ENCODE measurements around the gene BACH2.

The BACH2 gene

GRCh38 chr6:90044833-90045381 lies 251.7 kb downstream of the BACH2 start:
- H3F3A ChIP-seq (ENCODE audit: insufficient read depth): no peaks in the 10 kb centered on the region
- no peaks in the 10 kb centered on the region for H4K20me1 ChIP-seq (ENCODE audit: low read depth, low read length)
- H3K27ac ChIP-seq (ENCODE audit: low read depth, low read length): no peak overlapping the region
- TF ChIP-seq CTCF (IDR thresholded peaks at IDR 0.05; ENCODE audit: insufficient read depth, low read length, poor library complexity, severe bottlenecking): no peak
- TF ChIP-seq EZH2phosphoT487 (conservative IDR thresholded peaks at IDR 0.05; ENCODE audit: low read length): no peak
- no peaks in the 10 kb centered on the region for H3K36me3 ChIP-seq (ENCODE audit: low read length)
- H3K4me3 ChIP-seq (ENCODE audit: insufficient read depth, low read length, poor library complexity, severe bottlenecking): no peak overlapping the region
- H3K9me2 ChIP-seq (replicated peaks; ENCODE audit: insufficient read depth, low read length): no peaks in the 10 kb centered on the region
- no peaks in the 10 kb centered on the region for H3K27me3 ChIP-seq (ENCODE audit: low read length)
- no peaks in the 10 kb centered on the region for H3K9me3 ChIP-seq (ENCODE audit: insufficient read depth, low read length)
- H3K4me2 ChIP-seq (ENCODE audit: low read depth, low read length, poor library complexity, severe bottlenecking): no peak overlapping the region
- no peaks in the 10 kb centered on the region for H3K79me2 ChIP-seq (ENCODE audit: insufficient read depth, low read length)
- no peak overlapping the region for H3K9ac ChIP-seq (ENCODE audit: low read length)
- no peak overlapping the region for H2AFZ ChIP-seq (ENCODE audit: low read depth, low read length, severe bottlenecking)

GRCh38 chr6:90044182-90044832 lies 252.3 kb downstream of the BACH2 start:
- H3K9me2 ChIP-seq (replicated peaks; ENCODE audit: insufficient read depth, low read length): no peaks in the 10 kb centered on the region
- no peaks in the 10 kb centered on the region for H3K79me2 ChIP-seq (ENCODE audit: insufficient read depth, low read length)
- H3K36me3 ChIP-seq (ENCODE audit: low read length): no peaks in the 10 kb centered on the region
- no peaks in the 10 kb centered on the region for H4K20me1 ChIP-seq (ENCODE audit: low read depth, low read length)
- H3K27me3 ChIP-seq (ENCODE audit: low read length): no peaks in the 10 kb centered on the region
- H3F3A ChIP-seq (ENCODE audit: insufficient read depth): no peaks in the 10 kb centered on the region
- TF ChIP-seq EZH2phosphoT487 (conservative IDR thresholded peaks at IDR 0.05; ENCODE audit: low read length): no peak
- H2AFZ ChIP-seq (ENCODE audit: low read depth, low read length, severe bottlenecking): no peak overlapping the region
- H3K9ac ChIP-seq (ENCODE audit: low read length): no peak overlapping the region
- H3K27ac ChIP-seq (ENCODE audit: low read depth, low read length): no peak overlapping the region
- H3K4me2 ChIP-seq (ENCODE audit: low read depth, low read length, poor library complexity, severe bottlenecking): no peak overlapping the region
- H3K4me3 ChIP-seq (ENCODE audit: insufficient read depth, low read length, poor library complexity, severe bottlenecking): no peak overlapping the region
- no peaks in the 10 kb centered on the region for H3K9me3 ChIP-seq (ENCODE audit: insufficient read depth, low read length)

GRCh38 chr6:90040931-90041330 lies 255.7 kb downstream of the BACH2 start:
- Histone ChIP-seq H3K27ac (ENCODE audit: low read depth, low read length) (no peak overlapping the region), H3K4me3 (ENCODE audit: insufficient read depth, low read length, poor library complexity, severe bottlenecking) (no peak overlapping the region), H3K9me3 (ENCODE audit: insufficient read depth, low read length) (no peaks in the 10 kb centered on the region), H3K79me2 (ENCODE audit: insufficient read depth, low read length) (no peaks in the 10 kb centered on the region), H3K9ac (ENCODE audit: low read length) (no peak overlapping the region), H3F3A (ENCODE audit: insufficient read depth) (no peaks in the 10 kb centered on the region), H3K36me3 (ENCODE audit: low read length) (no peaks in the 10 kb centered on the region; the same call in 1 of the 2 replicates), H3K27me3 (ENCODE audit: low read length) (no peaks in the 10 kb centered on the region), H3K4me2 (ENCODE audit: low read depth, low read length, poor library complexity, severe bottlenecking) (no peak overlapping the region), H4K20me1 (ENCODE audit: low read depth, low read length) (no peaks in the 10 kb centered on the region), H3K9me2 (replicated peaks; ENCODE audit: insufficient read depth, low read length) (no peaks in the 10 kb centered on the region), H2AFZ (ENCODE audit: low read depth, low read length, severe bottlenecking) (no peak overlapping the region)
- no peak for TF ChIP-seq EZH2phosphoT487 (conservative IDR thresholded peaks at IDR 0.05; ENCODE audit: low read length)
- TF ChIP-seq CTCF (IDR thresholded peaks at IDR 0.05; ENCODE audit: insufficient read depth, low read length, poor library complexity, severe bottlenecking): no peak

- Histone ChIP-seq H3K9me3 (ENCODE audit: insufficient read depth, low read length) (no peaks in the 10 kb centered on the region), H2AFZ (ENCODE audit: low read depth, low read length, severe bottlenecking) (no peak overlapping the region), H3K4me2 (ENCODE audit: low read depth, low read length, poor library complexity, severe bottlenecking) (no peak overlapping the region), H3K9ac (ENCODE audit: low read length) (no peak overlapping the region), H3F3A (ENCODE audit: insufficient read depth) (no peaks in the 10 kb centered on the region), H3K27me3 (ENCODE audit: low read length) (no peaks in the 10 kb centered on the region), H3K4me3 (ENCODE audit: insufficient read depth, low read length, poor library complexity, severe bottlenecking) (no peak overlapping the region), H3K27ac (ENCODE audit: low read depth, low read length) (no peak overlapping the region), H3K36me3 (ENCODE audit: low read length) (no peaks in the 10 kb centered on the region; the same call in 1 of the 2 replicates), H3K79me2 (ENCODE audit: insufficient read depth, low read length) (no peaks in the 10 kb centered on the region), H4K20me1 (ENCODE audit: low read depth, low read length) (no peaks in the 10 kb centered on the region), H3K9me2 (replicated peaks; ENCODE audit: insufficient read depth, low read length) (no peaks in the 10 kb centered on the region)
- TF ChIP-seq EZH2phosphoT487 (conservative IDR thresholded peaks at IDR 0.05; ENCODE audit: low read length) (no peak), CTCF (IDR thresholded peaks at IDR 0.05; ENCODE audit: insufficient read depth, low read length, poor library complexity, severe bottlenecking) (no peak)
Observed at GRCh38 chr6:90039911-90040310, 256.7 kb downstream of the BACH2 start.
